GM19099 (cell line): Measurements from ENCODE around the gene RAB34.

ENCODE experiments used
- POLR2A ChIP-seq: IDR thresholded peaks from 3 replicates; pipeline ENCODE4 v1.6.1; 2011; ENCODE audit warnings: low read depth; ENCODE audit not compliant: insufficient read length; ENCODE audit errors: extremely low read depth

Gene RAB34

GRCh38 chr17:28710861-28711722 is 6.6 kb downstream of the RAB34 start:
- TF ChIP-seq POLR2A, result peak; percentile 65

- TF ChIP-seq POLR2A, result no peak
Observed at GRCh38 chr17:28707339-28707720, 10.3 kb downstream of the RAB34 start.

GRCh38 chr17:28706471-28707338 is 11.0 kb downstream of the RAB34 start:
- no peak for TF ChIP-seq POLR2A

GRCh38 chr17:28705728-28706334 is 11.8 kb downstream of the RAB34 start:
- TF ChIP-seq POLR2A, result no peak

- TF ChIP-seq POLR2A, result no peak
Observed at GRCh38 chr17:28705074-28705659, 12.5 kb downstream of the RAB34 start.

GRCh38 chr17:28704219-28704858 is 13.3 kb downstream of the RAB34 start:
- no peak for TF ChIP-seq POLR2A

GRCh38 chr17:28703552-28704218 is 14.0 kb downstream of the RAB34 start:
- TF ChIP-seq POLR2A, result no peak

- no peak for TF ChIP-seq POLR2A
Observed at GRCh38 chr17:28702752-28703150, 14.9 kb downstream of the RAB34 start.

GRCh38 chr17:28702026-28702751 is 15.5 kb downstream of the RAB34 start:
- TF ChIP-seq POLR2A, result no peak

GRCh38 chr17:28700830-28701492 is 16.7 kb downstream of the RAB34 start:
- no peak for TF ChIP-seq POLR2A

- no peak for TF ChIP-seq POLR2A
Observed at GRCh38 chr17:28700278-28700677, 17.4 kb downstream of the RAB34 start.

GRCh38 chr17:28698253-28698941 is 19.3 kb downstream of the RAB34 start:
- no peak for TF ChIP-seq POLR2A
